WTC11 (cell line): Measurements from ENCODE around the gene BRMS1. TPM values are rescaled to one million over a fixed set of nuclear protein-coding genes. Genes with fewer than 3 reads are reported as not detected.

Experiments used
- AFF4 ChIP-seq: sonication (generic); formaldehyde crosslinking; IDR thresholded peaks from 2 replicates; pipeline ENCODE4 v1.8.1; 2023; ENCODE audit warnings: mild to moderate bottlenecking, missing genetic modification reagents, borderline replicate concordance
- ATF1 ChIP-seq: sonication (generic); formaldehyde crosslinking; IDR thresholded peaks from 2 replicates; pipeline ENCODE4 v1.8.1; 2023; ENCODE audit warnings: mild to moderate bottlenecking, moderate library complexity, missing genetic modification reagents
- ATF3 ChIP-seq: sonication (generic); formaldehyde crosslinking; conservative IDR thresholded peaks from 2 replicates; pipeline ENCODE4 v1.8.1; 2022; ENCODE audit warnings: mild to moderate bottlenecking, missing genetic modification reagents
- CBFB ChIP-seq: sonication (generic); formaldehyde crosslinking; IDR thresholded peaks from 2 replicates; pipeline ENCODE4 v1.8.1; 2022; ENCODE audit warnings: mild to moderate bottlenecking, low read depth, missing genetic modification reagents
- E2F1 ChIP-seq: sonication (generic); formaldehyde crosslinking; IDR thresholded peaks from 2 replicates; pipeline ENCODE4 v1.8.0; 2022; ENCODE audit warnings: mild to moderate bottlenecking, missing genetic modification reagents
- ELF4 ChIP-seq: sonication (generic); formaldehyde crosslinking; IDR thresholded peaks from 2 replicates; pipeline ENCODE4 v1.8.1; 2022; ENCODE audit warnings: low read depth, mild to moderate bottlenecking, moderate library complexity, missing genetic modification reagents
- EMX1 ChIP-seq: fragments of 250-450 bp; sonication (Bioruptor Pico); IDR thresholded peaks from 2 replicates; pipeline ENCODE4 v1.8.0; 2021; ENCODE audit warnings: mild to moderate bottlenecking
- FOXP1 ChIP-seq: sonication (generic); formaldehyde crosslinking; IDR thresholded peaks from 2 replicates; pipeline ENCODE4 v1.8.0; 2022; ENCODE audit warnings: missing genetic modification reagents, mild to moderate bottlenecking, moderate library complexity, borderline replicate concordance
- PRRX2 ChIP-seq: fragments of 250-450 bp; sonication (Bioruptor Pico); IDR thresholded peaks from 2 replicates; pipeline ENCODE4 v1.8.0; 2021; ENCODE audit warnings: mild to moderate bottlenecking
- SMAD3 ChIP-seq: sonication (generic); formaldehyde crosslinking; IDR thresholded peaks from 2 replicates; pipeline ENCODE4 v1.8.0; 2022; ENCODE audit warnings: missing genetic modification reagents, mild to moderate bottlenecking, borderline replicate concordance
- TP53 ChIP-seq: sonication (generic); formaldehyde crosslinking; IDR thresholded peaks from 2 replicates; pipeline ENCODE4 v1.8.1; 2023; ENCODE audit warnings: mild to moderate bottlenecking, missing genetic modification reagents
- ZNF121 ChIP-seq: sonication (generic); formaldehyde crosslinking; IDR thresholded peaks from 2 replicates; pipeline ENCODE4 v1.8.0; 2023; ENCODE audit warnings: missing genetic modification reagents
- ZNF416 ChIP-seq: fragments of 250-450 bp; sonication (Bioruptor Pico); IDR thresholded peaks from 2 replicates; pipeline ENCODE4 v1.9.0; 2021; ENCODE audit warnings: mild to moderate bottlenecking, inconsistent platforms
- ZNF423 ChIP-seq: fragments of 250-450 bp; sonication (Bioruptor Pico); IDR thresholded peaks from 2 replicates; pipeline ENCODE4 v2.1.2; 2022; ENCODE audit warnings: mild to moderate bottlenecking, moderate library complexity
- ZNF425 ChIP-seq: fragments of 250-450 bp; sonication (Bioruptor Pico); conservative IDR thresholded peaks from 2 replicates; pipeline ENCODE4 v1.9.0; 2021; ENCODE audit warnings: mild to moderate bottlenecking
- ZNF532 ChIP-seq: fragments of 250-450 bp; sonication (Bioruptor Pico); IDR thresholded peaks from 2 replicates; pipeline ENCODE4 v1.9.0; 2021; ENCODE audit warnings: mild to moderate bottlenecking, borderline replicate concordance
- ZNF671 ChIP-seq: fragments of 250-450 bp; sonication (Bioruptor Pico); IDR thresholded peaks from 2 replicates; pipeline ENCODE4 v1.8.0; 2021; ENCODE audit warnings: mild to moderate bottlenecking
- total RNA-seq: library from RNA; stranded (reverse); gene quantifications from 3 replicates; pipeline ENCODE4 v1.2.3, GENCODE V29; 2021
- TF ChIP-seq, protein P1 (sequence below): sonication (generic); formaldehyde crosslinking; IDR thresholded peaks from 2 replicates; pipeline ENCODE4 v1.8.1; 2023; ENCODE audit warnings: mild to moderate bottlenecking, missing genetic modification reagents, moderate library complexity
- TF ChIP-seq, protein P2 (sequence below): sonication (generic); formaldehyde crosslinking; IDR thresholded peaks from 2 replicates; pipeline ENCODE4 v1.8.1; 2022; ENCODE audit warnings: missing genetic modification reagents, borderline replicate concordance
- TF ChIP-seq, protein P3 (sequence below): sonication (generic); formaldehyde crosslinking; IDR thresholded peaks from 2 replicates; pipeline ENCODE4 v1.8.0; 2022; ENCODE audit warnings: mild to moderate bottlenecking, missing genetic modification reagents
- TF ChIP-seq, protein P4 (sequence below): fragments of 250-450 bp; sonication (Bioruptor Pico); IDR thresholded peaks from 2 replicates; pipeline ENCODE4 v1.9.0; 2021; ENCODE audit warnings: moderate library complexity, mild to moderate bottlenecking, inconsistent platforms, borderline replicate concordance

The BRMS1 gene
- total RNA-seq, 1 experiment from 2014 or later = 44.5 TPM

GRCh38 chr11:66289548-66290329 lies 55.2 kb downstream of the BRMS1 start (continued):
- TF ChIP-seq, protein P1, sequence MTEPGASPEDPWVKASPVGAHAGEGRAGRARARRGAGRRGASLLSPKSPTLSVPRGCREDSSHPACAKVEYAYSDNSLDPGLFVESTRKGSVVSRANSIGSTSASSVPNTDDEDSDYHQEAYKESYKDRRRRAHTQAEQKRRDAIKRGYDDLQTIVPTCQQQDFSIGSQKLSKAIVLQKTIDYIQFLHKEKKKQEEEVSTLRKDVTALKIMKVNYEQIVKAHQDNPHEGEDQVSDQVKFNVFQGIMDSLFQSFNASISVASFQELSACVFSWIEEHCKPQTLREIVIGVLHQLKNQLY (CRISPR knock-in tag) = 0 out of 2 replicates have a peak, but pooled peaks have one; percentile 57
- TF ChIP-seq ZNF121 (CRISPR knock-in tag) (no peak), SMAD3 (CRISPR knock-in tag) (no peak), CBFB (CRISPR knock-in tag) (no peak), ATF1 (CRISPR knock-in tag) (0 out of 2 replicates have a peak, but pooled peaks have one; percentile 78), FOXP1 (CRISPR knock-in tag) (peak; percentile 96), ATF3 (CRISPR knock-in tag) (no peak), ZNF423 (CRISPR knock-in tag) (peak; percentile 42; the same call in 1 of the 2 replicates), AFF4 (peak; percentile 69; the same call in 1 of the 2 replicates), ZNF671 (CRISPR knock-in tag) (no peak), ZNF416 (no peak), ZNF425 (CRISPR knock-in tag) (no peak), ZNF532 (CRISPR knock-in tag) (no peak), PRRX2 (0 out of 2 replicates have a peak, but pooled peaks have one; percentile 78), TP53 (no peak), EMX1 (no peak), ELF4 (CRISPR knock-in tag) (peak; percentile 89), E2F1 (peak; percentile 65; the same call in 1 of the 2 replicates)
- TF ChIP-seq, protein P2, sequence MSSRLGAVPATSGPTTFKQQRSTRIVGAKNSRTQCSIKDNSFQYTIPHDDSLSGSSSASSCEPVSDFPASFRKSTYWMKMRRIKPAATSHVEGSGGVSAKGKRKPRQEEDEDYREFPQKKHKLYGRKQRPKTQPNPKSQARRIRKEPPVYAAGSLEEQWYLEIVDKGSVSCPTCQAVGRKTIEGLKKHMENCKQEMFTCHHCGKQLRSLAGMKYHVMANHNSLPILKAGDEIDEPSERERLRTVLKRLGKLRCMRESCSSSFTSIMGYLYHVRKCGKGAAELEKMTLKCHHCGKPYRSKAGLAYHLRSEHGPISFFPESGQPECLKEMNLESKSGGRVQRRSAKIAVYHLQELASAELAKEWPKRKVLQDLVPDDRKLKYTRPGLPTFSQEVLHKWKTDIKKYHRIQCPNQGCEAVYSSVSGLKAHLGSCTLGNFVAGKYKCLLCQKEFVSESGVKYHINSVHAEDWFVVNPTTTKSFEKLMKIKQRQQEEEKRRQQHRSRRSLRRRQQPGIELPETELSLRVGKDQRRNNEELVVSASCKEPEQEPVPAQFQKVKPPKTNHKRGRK (CRISPR knock-in tag) = no peak; the same call in 1 of the 2 replicates
- TF ChIP-seq, protein P3, sequence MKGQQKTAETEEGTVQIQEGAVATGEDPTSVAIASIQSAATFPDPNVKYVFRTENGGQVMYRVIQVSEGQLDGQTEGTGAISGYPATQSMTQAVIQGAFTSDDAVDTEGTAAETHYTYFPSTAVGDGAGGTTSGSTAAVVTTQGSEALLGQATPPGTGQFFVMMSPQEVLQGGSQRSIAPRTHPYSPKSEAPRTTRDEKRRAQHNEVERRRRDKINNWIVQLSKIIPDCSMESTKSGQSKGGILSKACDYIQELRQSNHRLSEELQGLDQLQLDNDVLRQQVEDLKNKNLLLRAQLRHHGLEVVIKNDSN = peak; percentile 52; the same call in 1 of the 2 replicates
- TF ChIP-seq, protein P4, sequence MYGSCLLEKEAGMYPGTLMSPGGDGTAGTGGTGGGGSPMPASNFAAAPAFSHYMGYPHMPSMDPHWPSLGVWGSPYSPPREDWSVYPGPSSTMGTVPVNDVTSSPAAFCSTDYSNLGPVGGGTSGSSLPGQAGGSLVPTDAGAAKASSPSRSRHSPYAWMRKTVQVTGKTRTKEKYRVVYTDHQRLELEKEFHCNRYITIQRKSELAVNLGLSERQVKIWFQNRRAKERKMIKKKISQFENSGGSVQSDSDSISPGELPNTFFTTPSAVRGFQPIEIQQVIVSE (CRISPR knock-in tag) = no peak
